Middle frontal gyrus (tissue), 1 donor: ENCODE data around the gene PGBD5.

Experiments
- DNase-seq: peaks from one replicate; pipeline ENCODE4 v3.0.0-alpha.2; 2015; ENCODE audit warnings: low spot score; ENCODE audit errors: extremely low spot score

PGBD5 gene

DNA sequence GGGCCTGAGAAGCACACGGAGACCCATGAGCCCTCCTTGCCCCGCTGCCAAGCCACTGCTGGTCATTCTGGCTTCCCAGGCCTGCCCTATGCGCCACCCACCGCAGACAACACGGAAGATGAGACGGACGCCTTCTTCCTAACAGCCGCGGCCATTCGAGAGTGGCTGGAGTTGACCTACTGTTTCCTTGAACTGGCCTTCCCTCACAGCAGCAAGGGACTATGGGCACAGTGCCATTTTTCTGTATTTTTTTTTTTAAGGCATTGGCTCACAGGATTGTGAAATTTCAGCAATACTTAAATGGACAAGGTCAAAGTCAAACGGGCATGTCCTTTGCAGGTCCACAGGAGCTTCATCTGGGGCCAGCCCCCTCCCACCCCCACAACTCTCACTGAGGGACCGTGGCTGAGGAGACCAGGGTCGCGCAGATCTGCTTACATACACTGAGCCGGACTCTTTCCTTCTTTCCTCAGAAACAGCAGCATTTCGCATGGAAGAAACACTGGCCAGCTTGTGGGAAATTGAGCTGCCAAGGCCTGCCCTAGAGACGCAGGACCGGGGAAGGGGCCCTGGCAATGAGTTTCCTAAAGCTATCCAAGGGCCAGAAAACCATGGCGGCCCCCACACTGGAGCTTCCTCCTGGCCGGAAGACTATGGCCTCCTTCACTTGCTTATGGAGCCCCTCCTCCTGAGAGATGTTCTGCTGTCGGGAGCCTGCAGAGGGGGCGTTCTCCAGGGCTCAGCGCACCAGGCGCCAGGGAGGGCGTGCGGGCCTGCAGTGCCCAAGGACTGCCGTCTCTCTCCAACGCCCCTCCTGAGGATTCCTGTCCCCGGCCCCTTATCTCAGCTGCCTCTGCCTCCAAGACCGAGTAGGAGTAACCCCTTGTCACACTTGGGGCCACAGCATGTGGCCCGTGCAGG lies 98.9 kb downstream of the PGBD5 start:
- DNase-seq, result no peak

DNA sequence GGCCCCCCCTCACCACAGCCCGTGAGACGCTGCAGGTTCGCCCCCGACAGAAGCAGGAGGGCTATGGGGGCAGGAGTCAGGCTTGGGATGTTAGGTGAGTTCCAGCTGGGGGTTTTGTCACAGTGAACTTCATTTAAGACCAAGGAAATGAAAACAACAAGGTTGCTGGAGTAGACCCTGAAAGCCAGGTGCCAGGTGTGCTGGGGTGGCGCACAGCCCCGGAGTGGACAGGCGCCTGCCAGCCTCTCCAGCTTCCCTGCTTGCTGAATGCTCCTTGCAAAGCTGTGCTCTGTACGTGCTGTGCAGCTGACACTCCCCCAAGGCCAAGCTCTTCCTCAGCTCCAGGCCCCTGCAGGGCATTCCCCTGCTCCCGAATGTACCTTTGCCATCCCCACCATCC lies 102.4 kb downstream of the PGBD5 start:
- DNase-seq, result no peak

DNA sequence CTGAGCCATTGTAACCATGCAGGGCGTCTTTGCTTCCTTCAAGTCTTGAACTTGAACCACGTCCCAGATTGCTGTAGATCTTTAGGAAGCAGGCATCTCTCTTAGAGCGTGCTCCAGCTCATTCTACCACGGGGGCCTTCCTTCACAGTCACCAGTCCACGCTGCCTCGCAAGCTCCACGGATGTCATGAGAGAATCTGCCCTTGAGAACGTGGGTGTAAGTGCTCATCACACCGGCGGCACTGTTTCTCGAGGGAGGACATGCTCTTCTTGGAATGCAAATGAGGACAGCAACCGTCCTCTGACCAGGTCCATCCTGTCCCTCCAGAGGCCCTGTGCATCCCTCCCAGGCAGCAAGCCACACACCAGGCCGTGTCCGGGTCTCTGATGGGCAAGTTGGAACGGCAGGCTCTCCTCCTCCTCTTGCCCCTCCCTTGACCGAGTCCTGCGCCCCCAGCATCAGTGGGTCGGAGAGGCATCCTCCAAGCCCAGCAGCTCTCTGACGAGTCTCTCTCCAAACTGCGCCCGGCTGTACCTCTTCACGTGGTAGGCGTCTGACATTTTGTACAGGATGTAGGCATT lies 103.1 kb downstream of the PGBD5 start:
- DNase-seq, result no peak

DNA sequence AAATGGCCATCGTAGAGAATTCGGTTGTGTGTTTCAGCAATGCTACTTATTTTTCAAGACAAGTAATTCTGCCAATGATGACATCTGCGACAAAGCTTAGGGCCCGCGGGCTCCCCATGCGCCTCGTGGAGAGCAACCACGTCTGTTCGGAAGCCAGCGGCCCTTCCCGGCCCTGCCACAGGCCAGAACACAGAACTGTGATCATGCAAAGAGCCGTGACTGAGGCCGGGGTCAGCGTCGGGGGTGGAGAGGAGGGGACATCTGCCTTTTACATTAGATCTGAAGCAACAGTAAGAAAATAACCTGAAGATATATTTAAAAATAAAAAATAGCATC lies 103.7 kb downstream of the PGBD5 start:
- DNase-seq, result no peak

DNA sequence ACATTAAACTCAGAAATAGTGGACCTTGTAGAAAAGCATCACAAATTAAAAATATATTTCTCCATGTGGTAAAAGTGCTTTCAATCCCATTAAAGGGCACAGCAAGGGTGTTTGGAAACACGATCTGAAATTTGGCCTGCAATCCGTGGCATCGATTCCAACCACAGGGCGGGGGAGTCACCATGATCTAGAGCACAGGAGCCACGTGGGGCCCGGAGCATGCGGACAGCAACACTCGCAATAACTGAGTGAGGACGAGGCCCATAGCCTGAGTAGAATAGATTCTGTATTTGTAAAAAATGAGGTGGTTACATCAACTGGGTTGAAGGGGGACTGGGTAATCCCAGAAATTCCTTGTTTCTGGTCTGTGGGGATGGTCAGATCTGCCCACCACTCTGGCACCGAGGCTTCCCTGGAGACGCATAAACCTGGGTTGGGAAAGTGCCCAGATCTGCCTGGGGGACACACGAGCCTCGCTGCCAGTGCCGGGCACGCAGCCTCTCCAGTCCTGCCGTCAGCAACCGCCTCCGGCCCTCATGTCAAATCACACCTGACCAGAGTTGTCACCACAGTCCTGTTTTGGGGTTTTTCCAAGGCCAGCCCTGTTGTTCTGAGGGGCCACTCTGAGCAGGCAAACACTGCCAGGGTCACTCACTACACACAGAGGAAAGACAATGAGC lies 104.3 kb downstream of the PGBD5 start:
- DNase-seq, result no peak

DNA sequence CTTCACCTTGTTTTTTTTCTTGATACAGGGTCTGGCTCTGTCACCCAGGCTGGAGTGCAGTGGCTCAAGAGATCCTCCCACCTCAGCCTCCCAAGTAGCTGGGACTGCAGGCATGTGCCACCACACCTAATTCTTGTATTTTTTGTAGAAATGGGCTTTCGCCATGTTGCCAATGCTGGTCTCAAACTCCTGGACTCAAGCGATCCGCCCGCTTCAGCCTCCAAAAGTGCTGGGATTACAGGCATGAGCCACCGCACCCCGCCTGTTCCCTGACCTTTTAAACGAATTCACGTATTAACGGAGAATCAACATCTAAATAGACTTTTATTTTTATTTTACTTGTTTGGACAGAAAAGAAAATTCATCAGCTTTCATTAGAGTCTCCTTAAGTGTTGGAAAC lies 104.8 kb downstream of the PGBD5 start:
- DNase-seq, result no peak

DNA sequence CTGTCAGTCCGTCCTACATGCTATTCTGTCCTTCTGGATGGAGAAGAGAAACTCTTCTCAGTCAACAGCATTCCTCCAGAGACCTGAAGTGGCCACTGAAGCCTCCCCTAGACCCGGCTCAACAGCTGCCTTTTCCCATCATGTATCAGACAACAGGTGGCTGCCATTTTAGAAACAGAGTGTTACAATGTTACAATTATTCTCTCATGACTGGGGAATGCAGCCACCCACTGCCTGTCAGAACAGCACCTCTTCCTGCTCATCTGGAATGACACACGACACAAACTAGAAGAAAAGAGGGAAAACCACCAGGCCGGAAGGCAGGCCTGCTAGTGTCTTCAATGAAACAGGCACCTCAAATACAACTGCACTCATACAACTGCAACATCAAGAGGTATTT lies 105.3 kb downstream of the PGBD5 start:
- DNase-seq, result no peak

DNA sequence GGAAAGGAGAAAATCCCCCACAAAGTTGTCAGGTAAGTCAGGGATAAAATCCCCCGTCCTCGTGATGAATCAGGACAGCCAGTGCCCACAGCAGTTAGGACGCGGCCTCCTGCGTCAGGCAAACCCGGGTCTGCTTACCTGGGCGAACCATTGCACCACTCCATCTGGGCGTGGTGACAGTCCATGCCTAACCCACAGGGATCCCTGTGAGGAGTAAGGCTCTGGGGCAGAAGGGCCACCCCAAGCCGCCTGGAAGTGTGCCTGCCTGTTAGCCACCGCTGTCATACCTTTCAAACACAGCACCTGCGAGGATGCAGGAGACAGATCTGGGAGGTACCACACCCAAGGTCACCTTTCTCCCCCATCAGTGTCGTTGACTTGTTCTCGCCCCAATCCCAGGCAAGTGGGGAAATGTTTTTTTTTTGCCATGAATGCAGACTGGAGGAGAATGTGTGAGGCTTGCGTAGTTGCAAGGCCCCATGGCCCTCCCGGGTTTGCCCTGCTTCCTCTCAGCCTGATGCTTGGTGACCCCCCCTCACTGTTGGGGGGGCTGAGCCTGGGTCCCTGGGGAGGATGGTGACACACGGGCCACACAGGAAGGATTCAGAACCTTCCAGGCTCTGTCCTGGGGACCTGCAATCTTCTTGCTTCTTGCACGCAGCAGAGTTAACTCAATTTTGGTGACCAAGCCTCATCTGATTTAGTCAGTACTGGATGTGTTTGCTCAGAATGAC lies 107.0 kb downstream of the PGBD5 start:
- DNase-seq, result no peak

DNA sequence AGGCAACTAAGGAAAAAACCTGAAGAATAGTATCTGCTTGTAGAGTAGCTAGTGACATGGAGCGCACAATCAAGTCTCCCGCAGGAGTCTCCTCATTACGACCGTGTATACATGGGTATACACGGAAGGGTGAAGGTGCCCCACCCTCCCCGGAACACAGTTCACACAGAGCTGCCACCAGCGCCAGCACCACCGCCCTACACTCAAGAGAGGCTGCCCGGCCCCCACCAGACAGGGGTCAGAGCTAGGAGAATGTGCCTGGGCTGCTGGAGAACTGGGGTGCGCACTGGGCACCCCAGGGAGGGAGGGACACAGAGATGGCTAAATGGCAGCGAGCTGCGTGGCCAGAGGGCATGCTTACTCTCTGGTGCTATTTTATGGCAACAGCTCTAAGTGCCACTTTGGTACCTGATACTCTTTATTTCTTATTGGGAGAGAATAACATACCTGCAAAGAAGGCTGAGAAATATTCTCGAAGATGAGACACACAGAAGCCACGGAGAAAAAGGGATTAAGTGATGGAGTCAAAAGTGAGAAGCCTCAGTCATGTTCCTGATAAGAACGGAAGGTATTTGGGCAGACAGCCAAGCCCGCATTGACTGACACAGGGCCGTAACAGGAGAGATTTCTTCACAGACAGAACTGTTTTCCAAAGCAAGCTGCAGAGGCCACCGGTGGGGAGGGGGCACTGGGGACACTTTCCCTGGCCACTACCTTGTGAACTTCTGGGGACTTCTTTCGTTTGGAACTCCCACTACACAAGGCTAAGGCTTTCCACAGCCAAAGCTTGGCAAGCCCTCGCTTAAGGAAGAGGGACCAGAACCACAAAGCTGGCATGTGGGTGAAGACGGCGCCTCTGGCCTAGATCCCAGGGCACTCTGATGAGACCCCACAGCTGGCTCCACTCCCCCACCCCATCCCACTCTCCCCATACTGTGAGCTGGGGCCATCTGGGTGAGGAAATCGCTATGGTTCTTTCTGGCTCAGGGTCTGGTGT lies 108.0 kb downstream of the PGBD5 start:
- DNase-seq, result no peak

DNA sequence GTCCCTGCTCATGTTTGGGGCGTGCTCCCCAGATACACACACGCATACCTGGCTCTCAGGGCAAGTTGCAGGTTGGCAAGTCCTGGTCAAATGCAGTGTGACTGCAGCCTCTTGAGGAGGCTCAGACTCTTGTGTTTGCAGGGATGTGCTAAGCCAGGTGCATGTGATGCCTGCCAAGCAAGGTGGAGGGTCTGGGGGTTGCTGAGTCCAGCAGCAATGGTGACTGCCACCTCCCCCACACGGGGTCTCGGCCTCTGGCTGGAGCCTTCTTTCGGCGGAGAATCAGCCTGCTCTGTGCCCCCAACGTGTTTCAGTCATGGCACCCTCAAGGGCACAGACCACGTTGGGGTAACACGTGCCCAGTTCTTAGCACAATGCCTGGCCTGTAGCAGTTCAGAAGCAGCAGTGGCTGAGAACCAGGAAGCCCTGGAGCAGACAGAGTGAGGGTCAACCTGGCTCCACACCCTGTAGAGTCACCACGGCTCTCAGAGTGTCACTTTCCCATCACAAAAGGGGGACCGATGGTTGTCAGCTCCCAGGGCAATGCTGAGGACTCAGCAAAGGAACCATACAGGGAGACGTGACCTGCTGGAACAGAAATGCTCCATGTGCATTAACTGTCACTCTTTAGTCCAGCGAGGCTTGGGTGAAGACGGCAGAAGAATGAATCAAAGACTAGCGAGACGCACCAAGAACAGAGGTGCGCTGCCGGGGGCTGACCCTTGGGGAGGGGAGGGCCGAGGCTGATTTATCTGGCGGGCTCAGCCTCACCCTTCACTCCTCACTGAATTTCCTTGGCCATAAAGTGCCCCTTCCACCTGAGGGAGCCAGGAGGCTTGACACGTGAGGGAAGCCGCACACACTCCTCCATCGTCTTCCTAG lies 109.0 kb downstream of the PGBD5 start:
- no peak for DNase-seq

DNA sequence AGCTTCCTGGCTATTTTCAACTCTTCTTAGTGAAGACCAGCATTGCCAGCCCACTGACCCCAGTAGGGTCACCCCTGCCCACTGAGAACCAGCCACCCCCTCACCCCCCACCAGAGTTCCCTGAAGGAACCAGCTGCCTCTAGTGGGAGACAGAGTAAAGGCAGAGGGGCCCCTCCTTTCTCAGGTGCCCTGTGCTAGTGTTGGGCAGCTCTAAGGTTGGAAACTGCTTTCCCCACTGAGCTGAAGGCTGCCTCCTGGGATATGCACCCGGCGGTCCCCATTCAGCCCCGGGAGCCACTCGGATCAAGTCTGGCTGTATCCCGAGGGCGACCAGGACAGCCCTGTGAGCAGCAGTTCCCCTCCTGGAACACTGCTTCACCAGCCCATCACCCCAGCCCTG lies 111.0 kb downstream of the PGBD5 start:
- no peak for DNase-seq

DNA sequence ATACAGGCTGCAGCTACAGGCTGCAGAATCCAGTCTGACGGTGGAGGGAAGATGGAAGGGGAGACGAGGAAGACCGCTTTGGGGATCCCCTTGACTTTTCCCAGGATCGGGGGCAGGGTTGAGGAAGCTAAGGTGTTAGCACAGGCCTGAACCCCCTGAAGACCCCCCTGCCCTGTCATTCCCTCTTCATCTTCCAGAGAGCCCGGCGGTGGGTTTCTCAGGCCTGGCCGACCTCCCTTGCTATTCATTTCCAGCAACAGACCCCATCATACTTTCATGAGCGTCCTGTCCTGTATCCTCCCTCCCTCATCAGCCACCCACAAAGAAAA lies 112.0 kb downstream of the PGBD5 start:
- no peak for DNase-seq

DNA sequence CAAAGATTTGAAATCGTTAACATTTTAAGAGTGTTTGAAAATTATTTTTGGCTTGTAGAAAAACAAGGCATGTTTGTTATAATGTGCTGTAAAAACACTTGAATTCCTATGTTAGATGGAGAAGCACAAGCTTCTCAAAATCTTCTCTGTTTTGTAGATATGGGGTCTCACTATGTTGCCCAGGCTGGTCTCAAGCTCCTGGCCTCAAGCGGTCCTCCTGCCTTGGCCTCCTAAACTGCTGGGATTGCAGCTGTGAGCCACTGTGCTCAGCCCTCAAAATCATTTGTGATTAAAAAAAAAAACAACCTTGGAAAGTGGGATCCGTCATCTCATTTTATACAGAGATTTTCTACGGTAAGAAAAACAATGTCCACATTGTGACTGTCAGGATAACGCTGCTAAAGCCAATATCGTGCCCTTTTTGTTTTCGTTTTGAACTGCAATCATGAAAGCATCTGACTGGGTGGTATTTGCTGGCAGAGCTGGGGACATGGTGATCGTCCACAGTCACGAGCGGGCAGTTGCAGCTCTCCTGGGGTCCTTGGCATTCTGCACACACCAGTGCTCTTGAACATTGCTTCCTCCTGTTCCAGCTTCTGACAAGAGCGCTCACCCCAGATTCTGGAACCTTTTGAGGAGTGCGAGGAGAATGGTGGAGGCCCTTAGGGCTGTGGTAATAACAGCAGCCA lies 112.5 kb downstream of the PGBD5 start:
- no peak for DNase-seq

DNA sequence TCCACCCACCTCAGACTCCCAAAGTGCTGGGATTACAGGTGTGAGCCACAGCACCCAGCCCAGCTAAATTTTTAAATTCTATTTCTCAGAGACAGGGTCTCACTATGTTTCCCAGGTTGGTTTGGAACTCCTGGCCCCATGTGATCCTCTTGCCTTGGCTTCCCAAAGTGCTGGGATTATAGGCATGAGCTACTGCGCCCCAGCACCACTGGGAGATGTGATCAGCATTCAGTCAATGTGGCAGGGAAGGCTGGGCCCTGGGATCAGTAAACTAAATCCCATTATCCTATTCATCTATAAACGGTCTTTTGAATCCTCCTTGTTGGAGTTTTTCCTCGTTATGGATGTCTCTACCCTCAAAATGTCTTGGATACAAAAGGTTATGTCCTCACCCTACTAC lies 113.5 kb downstream of the PGBD5 start:
- no peak for DNase-seq

DNA sequence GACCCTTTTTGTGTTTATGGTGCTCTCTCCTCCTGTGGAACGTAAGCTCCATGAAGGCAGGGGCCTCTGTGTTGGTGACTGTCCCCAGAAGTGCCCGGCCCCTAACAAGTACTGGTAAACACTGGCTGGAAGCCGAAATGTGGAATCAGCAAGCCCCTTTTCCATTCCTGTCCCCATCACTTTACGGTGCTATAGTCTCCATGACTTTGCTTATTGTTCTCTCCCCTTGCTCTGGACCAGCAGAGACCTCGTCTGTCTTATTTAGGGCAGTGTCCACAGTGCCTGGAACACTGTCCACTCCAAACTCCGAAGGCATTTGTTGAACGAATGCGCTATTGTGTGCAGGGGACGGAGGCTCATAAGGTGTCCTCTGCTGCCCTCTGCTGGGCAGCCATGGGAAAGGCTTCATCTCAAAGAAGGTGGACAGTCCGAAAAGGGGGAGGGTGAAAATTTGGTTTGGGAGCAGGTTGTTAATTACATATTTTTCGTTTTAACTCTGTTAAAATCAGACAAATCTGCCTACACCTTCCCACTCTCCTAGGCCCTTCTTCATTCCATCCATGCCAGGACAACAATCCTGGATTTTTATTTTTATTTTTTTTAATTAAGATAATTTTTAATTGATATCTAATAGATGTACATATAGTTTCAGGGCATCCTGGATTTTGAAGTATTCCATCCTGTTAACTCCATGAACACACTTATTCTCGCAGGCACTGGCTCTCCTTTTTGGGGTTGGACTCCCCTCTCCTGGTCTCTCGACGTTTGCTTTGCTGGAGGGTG lies 115.6 kb downstream of the PGBD5 start:
- peak; percentile 65 for DNase-seq

DNA sequence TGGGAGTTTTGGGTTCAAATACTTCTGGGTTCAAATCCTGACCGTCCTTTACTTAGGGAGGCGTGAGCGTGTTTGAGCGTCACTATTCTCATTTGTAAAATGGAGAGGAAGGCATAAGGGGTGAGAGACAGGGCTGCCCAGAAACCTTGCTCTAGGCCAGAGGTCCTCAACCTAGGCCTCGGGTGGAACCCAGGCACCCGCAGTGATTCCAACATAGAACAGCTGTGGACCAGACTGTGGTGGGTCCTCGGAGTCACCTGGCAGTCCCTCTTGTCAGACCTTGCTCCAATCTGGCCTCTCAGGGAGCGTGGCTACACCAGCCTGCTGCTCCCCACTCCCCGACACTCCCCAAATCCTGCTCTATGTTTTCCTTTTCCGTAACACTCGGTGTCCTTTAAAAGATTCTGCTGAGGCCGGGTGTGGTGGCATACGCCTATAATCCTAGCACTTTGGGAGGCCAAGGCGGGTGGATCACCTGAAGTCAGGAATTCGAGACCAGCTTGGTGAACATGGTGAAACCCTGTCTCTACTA lies 116.4 kb downstream of the PGBD5 start:
- DNase-seq, result no peak

DNA sequence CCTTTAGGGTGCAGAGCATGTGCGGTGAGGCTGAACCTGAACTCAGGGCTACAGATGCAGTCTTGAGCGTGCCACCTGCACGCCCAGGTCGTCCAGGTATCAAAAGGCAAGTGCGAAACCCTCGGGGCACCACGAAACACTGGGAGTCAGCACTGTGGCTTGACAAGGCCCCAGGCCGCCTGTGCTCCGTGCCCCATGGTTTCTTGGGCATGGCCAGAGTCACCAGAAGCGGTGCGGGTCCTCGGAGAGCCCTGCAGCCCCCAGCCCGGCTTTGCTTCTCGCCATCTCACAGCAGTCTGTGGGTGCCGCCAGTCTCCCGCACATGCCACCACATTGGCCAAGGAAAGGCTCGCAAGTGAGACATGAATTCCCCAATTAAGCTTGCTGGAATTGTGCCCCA lies 117.3 kb downstream of the PGBD5 start:
- DNase-seq, result no peak

DNA sequence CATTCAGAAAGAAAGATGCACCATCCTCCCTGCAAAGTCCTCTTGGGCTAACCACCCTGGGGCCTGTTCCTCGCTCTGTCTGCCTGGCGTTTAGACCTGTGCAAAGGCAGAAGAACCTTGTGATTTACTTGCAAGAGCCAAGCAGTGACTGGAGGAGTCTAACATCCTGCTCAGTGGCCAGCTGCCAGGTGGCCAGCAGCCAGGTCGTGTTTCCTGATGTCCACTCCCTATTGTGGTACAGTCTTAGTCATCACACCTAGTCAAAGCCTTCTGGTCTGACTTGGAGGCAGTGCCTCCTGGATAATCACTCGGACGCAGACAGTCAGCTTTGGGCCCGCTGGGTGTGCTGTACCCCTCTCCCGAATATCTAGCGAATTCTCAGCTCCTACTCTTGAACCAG lies 118.1 kb downstream of the PGBD5 start:
- no peak for DNase-seq
